Fibroblast of the aortic adventitia (primary cell): ENCODE measurements around the gene FKBP10. TPM values are rescaled to one million over a fixed set of nuclear protein-coding genes. Genes with fewer than 3 reads are reported as not detected.

ENCODE experiments used
- DNase-seq: peaks from one replicate; pipeline ENCODE4 v3.0.0-alpha.2; 2010; ENCODE audit warnings: low read depth
- H3K4me3 ChIP-seq: 2 replicates; pipeline ENCODE4 v1.5.1; 2011; ENCODE audit warnings: low read depth, mild to moderate bottlenecking, control low read depth, low read length, moderate library complexity
- CTCF ChIP-seq: IDR thresholded peaks from 2 replicates; pipeline ENCODE4 v1.5.1; 2011; ENCODE audit warnings: mild to moderate bottlenecking, low read length, control low read depth, inconsistent platforms; ENCODE audit not compliant: insufficient read depth
- total RNA-seq: library from RNA; depleted of rRNA; stranded (reverse); fragments of >200 nt; gene quantifications from 2 replicates; pipeline ENCODE4 v1.2.3, GENCODE V29; 2012; ENCODE audit warnings: low replicate concordance

FKBP10 gene
- total RNA-seq, 1 donor, result 270 TPM

GRCh38 chr17:41793784-41794539, 18.8 kb upstream of the FKBP10 start:
- DNase-seq, result no peak
- no peak for TF ChIP-seq CTCF

GRCh38 chr17:41794540-41794975, 18.2 kb upstream of the FKBP10 start:
- DNase-seq, result no peak
- no peak overlapping the region for H3K4me3 ChIP-seq
- TF ChIP-seq CTCF, result no peak

More at GRCh38 chr17:41793784-41794539, 18.8 kb upstream of the FKBP10 start:
- no peak overlapping the region for H3K4me3 ChIP-seq

- no peak for TF ChIP-seq CTCF
- no peak overlapping the region for H3K4me3 ChIP-seq
- no peak for DNase-seq
Observed at GRCh38 chr17:41796121-41796895, 16.5 kb upstream of the FKBP10 start.

- TF ChIP-seq CTCF, result no peak
- no peak overlapping the region for H3K4me3 ChIP-seq
- no peak for DNase-seq
Observed at GRCh38 chr17:41797377-41797776, 15.4 kb upstream of the FKBP10 start.

- no peak overlapping the region for H3K4me3 ChIP-seq
- DNase-seq, result no peak
- TF ChIP-seq CTCF, result no peak
Observed at GRCh38 chr17:41799366-41799765, 13.4 kb upstream of the FKBP10 start.

GRCh38 chr17:41800601-41801373, 12.0 kb upstream of the FKBP10 start:
- DNase-seq, result peak; percentile 59
- no peak overlapping the region for H3K4me3 ChIP-seq
- TF ChIP-seq CTCF, result no peak
